K562 (cell line): ENCODE results near the gene SURF4. TPM values are rescaled to one million over a fixed set of nuclear protein-coding genes. Genes with fewer than 3 reads are reported as not detected.
A peak's percentile ranks its signal among the peaks of the same experiment; 100 is the strongest.

Experiments
- CEBPG ChIP-seq, 3 experiments: fragments of 200-800 bp in 1 of 3; sonication (Bioruptor generic) in 1 of 3; sonication (generic) in 1 of 3; formaldehyde crosslinking in 1 of 3; IDR thresholded peaks in 2 of 3; conservative IDR thresholded peaks in 1 of 3; 2 replicates each; pipeline versions ENCODE4 v1.6.1 to v1.8.0; 2016 to 2022; ENCODE audit warnings: missing compliant biosample characterization in 2 of 3, missing genetic modification characterization in 2 of 3, mild to moderate bottlenecking in 1 of 3, missing genetic modification reagents in 1 of 3
- HDAC2 ChIP-seq: fragments of 450-650 bp; IDR thresholded peaks from 2 replicates; pipeline ENCODE4 v1.6.1; 2016; ENCODE audit warnings: mild to moderate bottlenecking
- KDM1A ChIP-seq, 2 experiments: fragments of 450-650 bp; IDR thresholded peaks; 2 replicates each; pipeline ENCODE4 v1.6.1; 2016; ENCODE audit warnings: mild to moderate bottlenecking in 2 of 2
- LARP7 ChIP-seq: fragments of 450-650 bp; IDR thresholded peaks from 2 replicates; pipeline ENCODE4 v1.6.1; 2016
- NCOA1 ChIP-seq: fragments of 450-650 bp; IDR thresholded peaks from 2 replicates; pipeline ENCODE4 v1.6.1; 2016; ENCODE audit warnings: low read depth
- PCBP1 ChIP-seq: fragments of 200-400 bp; formaldehyde crosslinking; IDR thresholded peaks from 2 replicates; pipeline ENCODE4 v1.6.1; 2018; ENCODE audit warnings: mild to moderate bottlenecking, low read depth, low read length; ENCODE audit not compliant: poor library complexity, severe bottlenecking
- RBFOX2 ChIP-seq: fragments of 200-400 bp; formaldehyde crosslinking; IDR thresholded peaks from 2 replicates; pipeline ENCODE4 v1.6.1; 2017; ENCODE audit warnings: low read depth, mild to moderate bottlenecking, low read length, moderate library complexity
- RBM17 ChIP-seq: fragments of 200-400 bp; formaldehyde crosslinking; IDR thresholded peaks from 2 replicates; pipeline ENCODE4 v1.6.1; 2017; ENCODE audit warnings: low read depth, mild to moderate bottlenecking, low read length, borderline replicate concordance
- RBM34 ChIP-seq: fragments of 200-400 bp; formaldehyde crosslinking; IDR thresholded peaks from 2 replicates; pipeline ENCODE4 v1.6.1; 2018; ENCODE audit warnings: low read length, borderline replicate concordance; ENCODE audit not compliant: insufficient read depth
- SPI1 ChIP-seq: IDR thresholded peaks from 2 replicates; pipeline ENCODE4 v1.6.1; 2011; ENCODE audit warnings: low read depth, low read length, control low read depth, borderline replicate concordance
- STAG1 ChIP-seq: sonication (generic); formaldehyde crosslinking; IDR thresholded peaks from 2 replicates; pipeline ENCODE4 v1.5.0; 2020; ENCODE audit warnings: missing genetic modification reagents, borderline replicate concordance
- TAF1 ChIP-seq: IDR thresholded peaks from 2 replicates; pipeline ENCODE4 v1.6.1; 2011; ENCODE audit warnings: mild to moderate bottlenecking, low read length, moderate library complexity; ENCODE audit not compliant: insufficient read depth, control insufficient read depth, severe bottlenecking; ENCODE audit errors: extremely low read depth
- TAF15 ChIP-seq: fragments of 200-400 bp; formaldehyde crosslinking; IDR thresholded peaks from 2 replicates; pipeline ENCODE4 v1.6.1; 2017; ENCODE audit warnings: mild to moderate bottlenecking, low read depth, low read length, moderate library complexity
- polyA plus RNA-seq, 8 experiments: library from polyadenylated mRNA; depleted of rRNA in 4 of 8; stranded (reverse) in 5 of 8; unstranded in 3 of 8; fragments of >200 nt; fragmentation: Nextera tagmentation in 2 of 8; fragmentation: Illumina TruSeq in 1 of 8; extraction: Ambion mirVana in 2 of 8; extraction: Trizol in 1 of 8; gene quantifications; 2 replicates each; pipeline versions ENCODE4 v1.2.1 to v1.2.3, GENCODE V29; 2011 to 2014; ENCODE audit warnings: inconsistent platforms in 1 of 8, missing spikeins in 1 of 8
- total RNA-seq, 7 experiments: library from RNA; depleted of rRNA in 6 of 7; stranded (reverse); fragments of >200 nt in 6 of 7; fragmentation: Illumina TruSeq in 2 of 7; extraction: Trizol in 2 of 7; gene quantifications; 2 replicates each; pipeline versions ENCODE4 v1.2.1 to v1.2.3, GENCODE V29; 2011 to 2021; ENCODE audit warnings: low replicate concordance in 1 of 7
- TF ChIP-seq, protein P1 (sequence below): fragments of 250-450 bp; sonication (Bioruptor Pico); IDR thresholded peaks from 2 replicates; pipeline ENCODE4 v1.4.0; 2020; ENCODE audit warnings: mild to moderate bottlenecking, moderate library complexity
- TF ChIP-seq, protein P2 (sequence below): fragments of 250-450 bp; sonication (Bioruptor Pico); IDR thresholded peaks from 2 replicates; pipeline ENCODE4 v1.4.0; 2020; ENCODE audit warnings: mild to moderate bottlenecking, moderate library complexity, borderline replicate concordance
- TF ChIP-seq, protein P3 (sequence below): fragments of 450-650 bp; IDR thresholded peaks from 2 replicates; pipeline ENCODE4 v1.6.1; 2016; ENCODE audit warnings: borderline replicate concordance

Gene SURF4
- total and polyA plus RNA-seq, 9 of the 15 experiments (the other 6 are each of a cell fraction or from before 2014, with no cell fraction given) = 8.4 to 176 (median 130) TPM

DNA sequence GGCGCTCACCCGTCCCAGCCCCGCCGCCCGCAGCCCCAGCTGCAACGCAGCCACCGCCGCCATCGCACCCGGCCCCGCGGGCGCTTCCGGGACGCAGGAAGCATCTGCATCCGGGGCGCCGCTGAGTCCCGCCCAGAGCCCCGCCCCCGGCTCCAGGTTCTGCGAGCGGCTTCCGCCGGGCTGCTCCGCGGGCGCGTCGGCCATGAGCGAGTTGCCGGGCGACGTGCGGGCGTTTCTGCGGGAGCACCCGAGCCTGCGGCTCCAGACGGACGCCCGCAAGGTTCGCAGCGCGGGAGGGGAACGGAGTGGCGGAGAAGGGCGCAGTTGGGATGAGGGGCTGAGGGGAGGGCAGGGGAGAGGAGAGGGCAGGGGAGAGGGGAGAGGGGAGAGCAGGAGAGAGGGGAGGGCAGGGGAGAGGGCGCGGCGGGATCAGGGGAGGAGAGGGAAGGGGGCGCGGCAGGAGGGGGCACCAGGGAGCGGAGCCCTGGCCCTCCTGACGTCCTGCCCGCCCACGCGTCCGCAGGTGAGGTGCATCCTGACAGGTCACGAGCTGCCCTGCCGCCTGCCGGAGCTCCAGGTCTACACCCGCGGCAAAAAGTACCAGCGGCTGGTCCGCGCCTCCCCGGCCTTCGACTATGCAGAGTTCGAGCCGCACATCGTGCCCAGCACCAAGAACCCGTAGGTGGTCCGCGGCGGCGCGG is 19.3 kb downstream of the SURF4 start, which contains the start of the genes SURF1 and SURF2 (continued):
- no peak for TF ChIP-seq RBM34
- TF ChIP-seq LARP7 = peak; percentile 40; the same call in 1 of the 2 replicates
- TF ChIP-seq STAG1 (CRISPR knock-in tag) = peak; percentile 31; the same call in 1 of the 2 replicates
- TF ChIP-seq, protein P1, sequence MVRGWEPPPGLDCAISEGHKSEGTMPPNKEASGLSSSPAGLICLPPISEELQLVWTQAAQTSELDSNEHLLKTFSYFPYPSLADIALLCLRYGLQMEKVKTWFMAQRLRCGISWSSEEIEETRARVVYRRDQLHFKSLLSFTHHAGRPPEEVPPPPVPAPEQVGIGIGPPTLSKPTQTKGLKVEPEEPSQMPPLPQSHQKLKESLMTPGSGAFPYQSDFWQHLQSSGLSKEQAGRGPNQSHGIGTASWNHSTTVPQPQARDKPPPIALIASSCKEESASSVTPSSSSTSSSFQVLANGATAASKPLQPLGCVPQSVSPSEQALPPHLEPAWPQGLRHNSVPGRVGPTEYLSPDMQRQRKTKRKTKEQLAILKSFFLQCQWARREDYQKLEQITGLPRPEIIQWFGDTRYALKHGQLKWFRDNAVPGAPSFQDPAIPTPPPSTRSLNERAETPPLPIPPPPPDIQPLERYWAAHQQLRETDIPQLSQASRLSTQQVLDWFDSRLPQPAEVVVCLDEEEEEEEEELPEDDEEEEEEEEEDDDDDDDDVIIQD (CRISPR knock-in tag) = no peak
- TF ChIP-seq CEBPG (CRISPR knock-in tag; IDR thresholded peaks at IDR 0.05) = no peak
- no peak for TF ChIP-seq CEBPG (tag; conservative IDR thresholded peaks at IDR 0.05 in 1 of 2, IDR thresholded peaks at IDR 0.05 in 1 of 2)
- TF ChIP-seq, protein P2, sequence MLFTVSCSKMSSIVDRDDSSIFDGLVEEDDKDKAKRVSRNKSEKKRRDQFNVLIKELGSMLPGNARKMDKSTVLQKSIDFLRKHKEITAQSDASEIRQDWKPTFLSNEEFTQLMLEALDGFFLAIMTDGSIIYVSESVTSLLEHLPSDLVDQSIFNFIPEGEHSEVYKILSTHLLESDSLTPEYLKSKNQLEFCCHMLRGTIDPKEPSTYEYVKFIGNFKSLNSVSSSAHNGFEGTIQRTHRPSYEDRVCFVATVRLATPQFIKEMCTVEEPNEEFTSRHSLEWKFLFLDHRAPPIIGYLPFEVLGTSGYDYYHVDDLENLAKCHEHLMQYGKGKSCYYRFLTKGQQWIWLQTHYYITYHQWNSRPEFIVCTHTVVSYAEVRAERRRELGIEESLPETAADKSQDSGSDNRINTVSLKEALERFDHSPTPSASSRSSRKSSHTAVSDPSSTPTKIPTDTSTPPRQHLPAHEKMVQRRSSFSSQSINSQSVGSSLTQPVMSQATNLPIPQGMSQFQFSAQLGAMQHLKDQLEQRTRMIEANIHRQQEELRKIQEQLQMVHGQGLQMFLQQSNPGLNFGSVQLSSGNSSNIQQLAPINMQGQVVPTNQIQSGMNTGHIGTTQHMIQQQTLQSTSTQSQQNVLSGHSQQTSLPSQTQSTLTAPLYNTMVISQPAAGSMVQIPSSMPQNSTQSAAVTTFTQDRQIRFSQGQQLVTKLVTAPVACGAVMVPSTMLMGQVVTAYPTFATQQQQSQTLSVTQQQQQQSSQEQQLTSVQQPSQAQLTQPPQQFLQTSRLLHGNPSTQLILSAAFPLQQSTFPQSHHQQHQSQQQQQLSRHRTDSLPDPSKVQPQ (CRISPR knock-in tag) = no peak
- TF ChIP-seq KDM1A (IDR thresholded peaks at IDR 0.05) = no peak
- TF ChIP-seq HDAC2 = 0 out of 2 replicates have a peak, but pooled peaks have one; percentile 25
- TF ChIP-seq TAF15 = no peak
- peak; percentile 98 for TF ChIP-seq PCBP1
- TF ChIP-seq NCOA1 = no peak
- no peak for TF ChIP-seq RBM17
- TF ChIP-seq SPI1 = no peak
- TF ChIP-seq, protein P3, sequence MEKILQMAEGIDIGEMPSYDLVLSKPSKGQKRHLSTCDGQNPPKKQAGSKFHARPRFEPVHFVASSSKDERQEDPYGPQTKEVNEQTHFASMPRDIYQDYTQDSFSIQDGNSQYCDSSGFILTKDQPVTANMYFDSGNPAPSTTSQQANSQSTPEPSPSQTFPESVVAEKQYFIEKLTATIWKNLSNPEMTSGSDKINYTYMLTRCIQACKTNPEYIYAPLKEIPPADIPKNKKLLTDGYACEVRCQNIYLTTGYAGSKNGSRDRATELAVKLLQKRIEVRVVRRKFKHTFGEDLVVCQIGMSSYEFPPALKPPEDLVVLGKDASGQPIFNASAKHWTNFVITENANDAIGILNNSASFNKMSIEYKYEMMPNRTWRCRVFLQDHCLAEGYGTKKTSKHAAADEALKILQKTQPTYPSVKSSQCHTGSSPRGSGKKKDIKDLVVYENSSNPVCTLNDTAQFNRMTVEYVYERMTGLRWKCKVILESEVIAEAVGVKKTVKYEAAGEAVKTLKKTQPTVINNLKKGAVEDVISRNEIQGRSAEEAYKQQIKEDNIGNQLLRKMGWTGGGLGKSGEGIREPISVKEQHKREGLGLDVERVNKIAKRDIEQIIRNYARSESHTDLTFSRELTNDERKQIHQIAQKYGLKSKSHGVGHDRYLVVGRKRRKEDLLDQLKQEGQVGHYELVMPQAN = peak; percentile 93
- peak; percentile 85 for TF ChIP-seq TAF1
- peak; percentile 84 for TF ChIP-seq RBFOX2
